ENCODE data around the gene R3HDM1. TPM values are rescaled to one million over a fixed set of nuclear protein-coding genes. Genes with fewer than 3 reads are reported as not detected.
"Not testable (repeated sequence)": the region's sequence is repeated elsewhere in the genome, so short reads cannot be mapped to it uniquely, and the experiment has no call there.

R3HDM1 gene
- 100 to 1,000 TPM in 1 of 8 experiments, 10 to 100 TPM in 7; 19.0 to 157 (median 30.6) TPM for total RNA-seq

- in situ Hi-C loops (cut with MboI; ENCODE audit: low pct_unique_long_range_greater_than_20kb in 2 of 9, low sequenced_read_pairs in 9 of 9, unreplicated experiment in 9 of 9): no loop called here
- Histone ChIP-seq H3K4me3 (peak within 1 kb of the TSS; percentile 73 to 89 (median 82)), H3K27ac (peak within 1 kb of the TSS; percentile 91 to 92), H3K4me1 (replicated peaks in 1 of 2) (peaks cover 5 to 6% of the 10 kb centered on the region in 2 donors)
- peak; percentile 80 to 90 (median 88) for ATAC-seq (replicated peaks in 6 of 8)
- 0 to 6% (median 1%) methylated on average over 1 to 18 of the region's 75 CpGs; no CpG with 5 or more reads in 3 of the 10 experiments for WGBS, 10 experiments
Measured at GRCh38 chr2:135531231-135532197, at the start of gene R3HDM1. Gene R3HDM1 (plus strand): TSS chr2:135531484. CDS start chr2:135604846, 73,362 bp downstream.

DNA sequence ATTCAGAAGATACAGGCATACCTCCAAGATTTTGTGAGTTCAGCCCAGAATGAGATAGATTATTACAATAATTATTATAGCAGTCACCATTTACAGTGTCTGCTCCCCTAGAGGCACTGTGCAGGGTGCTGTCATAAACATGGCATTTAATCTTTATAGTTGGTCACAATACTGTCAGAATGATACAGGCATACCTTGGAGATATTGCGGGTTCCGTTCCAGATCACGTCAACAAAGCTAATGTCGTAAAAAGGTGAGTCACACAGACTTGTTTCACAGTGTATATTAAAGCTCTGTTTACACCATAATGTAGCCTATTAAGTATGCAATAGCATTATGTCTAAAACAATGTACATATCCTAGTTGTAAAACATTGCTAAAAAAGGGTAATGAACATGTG, 45.8 kb upstream of the R3HDM1 start:
- no peak for ATAC-seq (replicated peaks in 6 of 8)

GRCh38 chr2:135490376-135490775, 40.9 kb upstream of the R3HDM1 start:
- peak in 2 of 8 experiments; percentile 91 to 96 for ATAC-seq (replicated peaks in 6 of 8)
- Histone ChIP-seq H3K4me1 (replicated peaks in 1 of 2) (no peaks in the 10 kb centered on the region), H3K27ac (no peak overlapping the region), H3K4me3 (no peak overlapping the region)
- in situ Hi-C loops (cut with MboI; ENCODE audit: low pct_unique_long_range_greater_than_20kb in 2 of 9, low sequenced_read_pairs in 9 of 9, unreplicated experiment in 9 of 9): no loop called here
- 86 to 100% (median 100%) methylated on average over 1 of the region's 1 CpG; no CpG with 5 or more reads in 1 of the 10 experiments for WGBS, 10 experiments

More for the DNA sequence above, 45.8 kb upstream of the R3HDM1 start:
- in situ Hi-C loops (cut with MboI; ENCODE audit: low pct_unique_long_range_greater_than_20kb in 2 of 9, low sequenced_read_pairs in 9 of 9, unreplicated experiment in 9 of 9): no loop called here
- WGBS, 10 experiments: 97 to 100% (median 100%) methylated on average over 1 to 4 of the region's 4 CpGs; no CpG with 5 or more reads in 2 of the 10 experiments
- Histone ChIP-seq H3K4me3 (no peak overlapping the region), H3K27ac (no peak overlapping the region), H3K4me1 (replicated peaks in 1 of 2) (no peaks in the 10 kb centered on the region)

DNA sequence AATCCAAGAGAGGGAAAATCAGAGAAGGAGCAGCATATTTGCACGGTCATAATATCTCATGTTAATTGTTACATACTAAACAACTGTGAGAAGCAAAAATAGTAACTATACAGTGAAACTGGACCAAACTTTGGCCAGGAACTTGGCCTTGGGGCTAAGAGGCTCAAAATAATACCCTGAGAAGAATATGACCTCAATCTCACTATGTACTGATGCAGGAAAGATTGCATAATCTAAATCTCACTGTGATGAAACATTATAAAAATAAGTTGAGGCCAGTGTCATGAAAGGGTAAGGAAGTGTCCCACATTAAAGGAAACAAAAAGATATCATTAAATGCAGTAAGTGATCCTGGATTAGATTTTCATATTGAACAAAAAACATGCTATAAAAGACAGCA, 36.8 kb upstream of the R3HDM1 start:
- peak in 1 of 8 experiments; percentile 60 for ATAC-seq (replicated peaks in 6 of 8)
- 40 to 100% (median 89%) methylated on average over 1 of the region's 1 CpG; no CpG with 5 or more reads in 2 of the 10 experiments for WGBS, 10 experiments
- H3K4me1 ChIP-seq (replicated peaks in 1 of 2): no peaks in the 10 kb centered on the region
- H3K4me3 ChIP-seq: no peak overlapping the region
- in situ Hi-C loops (cut with MboI; ENCODE audit: low pct_unique_long_range_greater_than_20kb in 2 of 9, low sequenced_read_pairs in 9 of 9, unreplicated experiment in 9 of 9): no loop called here
- no peak overlapping the region for H3K27ac ChIP-seq

DNA sequence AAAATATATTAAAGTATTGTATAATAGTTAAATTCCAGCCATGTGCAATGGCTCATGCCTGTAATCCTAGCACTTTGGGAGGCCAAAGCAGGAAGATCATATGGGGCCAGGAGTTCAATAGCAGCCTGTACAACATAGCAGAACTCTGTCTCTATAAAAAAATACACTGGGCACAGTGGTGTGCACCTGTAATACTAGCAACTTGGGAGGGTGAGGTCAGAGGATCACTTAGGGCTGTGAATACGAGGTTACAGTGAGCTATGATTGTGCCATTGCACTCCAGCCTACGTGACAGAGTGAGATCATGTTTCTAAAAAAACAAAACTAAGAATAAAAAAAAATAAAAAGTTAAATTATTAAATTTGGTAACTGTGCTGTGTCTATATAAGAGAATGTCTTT, 36.4 kb upstream of the R3HDM1 start:
- Histone ChIP-seq H3K27ac (no peak overlapping the region), H3K4me1 (replicated peaks in 1 of 2) (no peaks in the 10 kb centered on the region), H3K4me3 (no peak overlapping the region)
- 79 to 100% (median 100%) methylated on average over 1 to 2 of the region's 2 CpGs; no CpG with 5 or more reads in 1 of the 10 experiments for WGBS, 10 experiments
- no peak for ATAC-seq (replicated peaks in 6 of 8)
- in situ Hi-C loops (cut with MboI; ENCODE audit: low pct_unique_long_range_greater_than_20kb in 2 of 9, low sequenced_read_pairs in 9 of 9, unreplicated experiment in 9 of 9): no loop called here

DNA sequence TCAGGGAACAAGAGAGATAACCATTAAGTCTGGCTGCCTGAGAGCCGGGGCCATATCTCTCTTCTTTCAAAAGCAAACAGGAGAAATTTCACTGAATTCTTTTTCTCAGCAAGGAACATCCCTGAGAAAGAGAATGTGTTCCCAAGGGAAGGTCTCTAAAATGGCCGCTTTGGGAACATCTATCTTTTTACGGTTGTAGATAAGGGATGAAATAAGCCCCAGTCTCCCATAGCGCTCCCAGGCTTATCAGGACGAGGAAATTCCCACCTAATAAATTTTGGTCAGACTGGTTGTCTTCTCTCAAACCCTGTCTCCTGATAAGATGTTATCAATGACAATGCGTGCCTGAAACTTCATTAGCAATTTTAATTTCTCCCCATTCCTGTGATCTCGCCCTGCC, 32.7 kb upstream of the R3HDM1 start:
- in situ Hi-C loops (cut with MboI; ENCODE audit: low pct_unique_long_range_greater_than_20kb in 2 of 9, low sequenced_read_pairs in 9 of 9, unreplicated experiment in 9 of 9); ATAC-seq (replicated peaks in 6 of 8); H3K4me3 ChIP-seq; H3K27ac ChIP-seq; H3K4me1 ChIP-seq (replicated peaks in 1 of 2): not testable (repeated sequence)
- WGBS, 10 experiments: 92 to 100% (median 95%) methylated on average over 2 to 7 of the region's 7 CpGs

GRCh38 chr2:135504811-135505210, 26.5 kb upstream of the R3HDM1 start:
- no peak overlapping the region for H3K27ac ChIP-seq

GRCh38 chr2:135510577-135510976, 20.7 kb upstream of the R3HDM1 start:
- WGBS, 10 experiments: 90 to 100% (median 100%) methylated on average over 1 to 5 of the region's 5 CpGs; no CpG with 5 or more reads in 4 of the 10 experiments
- no peak for ATAC-seq (replicated peaks in 6 of 8)
- in situ Hi-C loops (cut with MboI; ENCODE audit: low pct_unique_long_range_greater_than_20kb in 2 of 9, low sequenced_read_pairs in 9 of 9, unreplicated experiment in 9 of 9): no loop called here
- H3K27ac ChIP-seq: no peak overlapping the region
- no peaks in the 10 kb centered on the region for H3K4me1 ChIP-seq (replicated peaks in 1 of 2)
- no peak overlapping the region for H3K4me3 ChIP-seq

More at GRCh38 chr2:135504811-135505210, 26.5 kb upstream of the R3HDM1 start:
- in situ Hi-C loops (cut with MboI; ENCODE audit: low pct_unique_long_range_greater_than_20kb in 2 of 9, low sequenced_read_pairs in 9 of 9, unreplicated experiment in 9 of 9): no loop called here
- no peak for ATAC-seq (replicated peaks in 6 of 8)
- no peaks in the 10 kb centered on the region for H3K4me1 ChIP-seq (replicated peaks in 1 of 2)
- no peak overlapping the region for H3K4me3 ChIP-seq
- WGBS, 10 experiments: 42 to 100% (median 86%) methylated on average over 1 of the region's 1 CpG; no CpG with 5 or more reads in 1 of the 10 experiments

DNA sequence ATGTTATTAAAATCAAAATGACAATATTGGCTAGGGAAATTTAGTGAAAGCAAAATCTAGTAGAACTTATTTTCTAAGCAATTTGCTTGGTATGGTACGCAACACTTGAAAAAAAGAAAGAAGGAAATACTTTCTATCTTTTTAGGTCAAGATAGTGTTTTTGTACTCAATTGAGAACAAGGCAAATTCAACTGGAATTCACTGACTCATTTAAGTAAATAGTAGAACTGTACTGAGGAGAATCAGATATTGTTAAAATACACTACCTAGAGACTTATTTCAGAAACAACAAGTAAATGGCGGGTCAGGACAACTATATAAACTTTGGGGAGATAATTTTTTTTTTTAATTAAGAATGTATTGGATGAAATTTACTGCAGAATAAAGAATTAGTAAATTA, 19.2 kb upstream of the R3HDM1 start:
- ATAC-seq (replicated peaks in 6 of 8): no peak
- in situ Hi-C loops (cut with MboI; ENCODE audit: low pct_unique_long_range_greater_than_20kb in 2 of 9, low sequenced_read_pairs in 9 of 9, unreplicated experiment in 9 of 9): no loop called here
- Histone ChIP-seq H3K4me3 (no peak overlapping the region), H3K4me1 (replicated peaks in 1 of 2) (no peaks in the 10 kb centered on the region), H3K27ac (no peak overlapping the region)
- 92 to 100% (median 97%) methylated on average over 1 to 2 of the region's 2 CpGs for WGBS, 10 experiments

DNA sequence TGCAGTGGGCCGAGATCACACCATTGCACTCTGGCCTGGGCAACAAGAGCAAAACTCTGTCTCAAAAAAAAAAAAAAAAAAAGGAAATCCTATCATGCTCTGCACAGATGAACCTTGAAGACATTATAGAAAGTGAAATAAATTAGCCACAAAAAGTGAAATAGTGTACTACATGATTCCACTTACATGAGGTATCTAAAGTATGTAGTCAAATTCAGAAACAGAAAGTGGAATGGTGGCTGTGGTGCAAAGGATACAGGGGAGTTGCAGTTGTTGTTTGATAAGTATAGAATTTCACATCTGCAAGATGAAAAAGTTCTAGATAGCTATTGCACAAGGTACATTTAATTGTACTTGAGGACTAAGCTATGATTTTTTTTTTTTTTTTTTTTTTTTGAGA, 5.5 kb upstream of the R3HDM1 start:
- Histone ChIP-seq H3K4me1 (replicated peaks in 1 of 2) (peaks cover 0 to 5% of the 10 kb centered on the region in 2 donors), H3K27ac (no peak overlapping the region), H3K4me3 (no peak overlapping the region)
- in situ Hi-C loops (cut with MboI; ENCODE audit: low pct_unique_long_range_greater_than_20kb in 2 of 9, low sequenced_read_pairs in 9 of 9, unreplicated experiment in 9 of 9): no loop called here
- ATAC-seq (replicated peaks in 6 of 8): no peak
- WGBS, 10 experiments: 80 to 100% (median 100%) methylated on average over 1 of the region's 1 CpG; no CpG with 5 or more reads in 3 of the 10 experiments

GRCh38 chr2:135528006-135528405, 3.3 kb upstream of the R3HDM1 start:
- no peak for ATAC-seq (replicated peaks in 6 of 8)
- Histone ChIP-seq H3K4me1 (replicated peaks in 1 of 2) (peaks cover 3 to 5% of the 10 kb centered on the region in 2 donors), H3K27ac (no peak overlapping the region), H3K4me3 (no peak overlapping the region)
- in situ Hi-C loops (cut with MboI; ENCODE audit: low pct_unique_long_range_greater_than_20kb in 2 of 9, low sequenced_read_pairs in 9 of 9, unreplicated experiment in 9 of 9): no loop called here
- WGBS, 10 experiments: 67 to 100% (median 94%) methylated on average over 1 to 3 of the region's 3 CpGs; no CpG with 5 or more reads in 1 of the 10 experiments

DNA sequence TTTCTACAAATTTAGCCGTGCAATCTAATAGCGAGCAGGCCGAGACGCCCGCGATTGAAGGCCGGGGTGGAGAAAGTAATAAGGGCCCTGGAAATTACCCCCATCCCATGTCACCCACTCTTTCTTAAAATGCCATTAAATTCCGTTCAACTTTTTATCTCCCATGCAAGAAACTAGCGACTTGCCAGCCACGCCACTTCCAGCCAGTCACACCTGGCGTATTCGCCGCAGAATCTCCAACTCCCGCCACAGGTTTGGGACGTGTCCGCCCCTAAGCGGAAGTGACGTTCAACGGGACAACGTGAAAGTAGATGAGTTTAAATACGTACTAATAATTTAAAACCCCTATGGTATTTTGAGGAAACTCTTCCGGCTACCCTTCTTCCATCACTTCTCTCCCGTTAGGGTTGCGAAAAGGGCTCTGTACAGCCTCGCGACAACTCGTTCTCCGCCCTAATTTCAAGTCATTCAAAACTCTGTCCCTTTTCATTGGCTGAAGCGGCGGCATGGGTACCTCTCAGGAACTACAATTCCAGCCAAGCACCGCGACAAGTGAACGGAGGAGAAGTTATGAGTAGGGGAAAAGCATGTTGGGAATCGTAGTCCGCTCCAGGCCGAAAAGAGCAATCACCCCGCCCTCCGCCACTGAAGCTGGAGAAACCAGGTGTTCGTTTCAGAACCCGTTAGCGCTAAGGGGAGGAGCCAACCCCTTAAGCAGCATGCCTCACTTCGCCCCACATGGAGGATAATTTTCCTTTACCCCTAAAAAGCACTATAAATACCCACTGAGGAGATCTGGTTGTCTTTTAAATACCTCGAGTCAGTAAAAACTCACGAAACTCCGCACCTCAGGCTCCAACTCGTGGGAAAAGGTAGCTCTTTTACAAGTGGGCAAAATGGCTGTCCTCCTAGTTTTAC, 712 bp upstream of the R3HDM1 start, which contains the start of gene ZRANB3:
Gene ZRANB3 (minus strand): TSS at position 906 of the 918 bp plus-strand sequence.
- H3K4me3 ChIP-seq: peak within 1 kb of the TSS; percentile 73 to 89 (median 82)
- whole genome bisulfite sequencing, 10 experiments: 0 to 2% (median 0%) methylated on average over 2 to 40 of the region's 46 CpGs
- peaks cover 5 to 6% of the 10 kb centered on the region in 2 donors for H3K4me1 ChIP-seq (replicated peaks in 1 of 2)
- peak within 1 kb of the TSS; percentile 91 to 92 for H3K27ac ChIP-seq
- ATAC-seq (replicated peaks in 6 of 8): peak; percentile 74 to 81 (median 78)
- in situ Hi-C loops (cut with MboI; ENCODE audit: low pct_unique_long_range_greater_than_20kb in 2 of 9, low sequenced_read_pairs in 9 of 9, unreplicated experiment in 9 of 9): no loop called here
